ENCODE results near the gene RMND5A.

Gene RMND5A

GRCh38 chr2:86807468-86808275 is 87.6 kb downstream of the RMND5A start:
- no peaks in the 10 kb centered on the region; the same call in 1 of the 2 replicates for H3K27me3 ChIP-seq (ENCODE audit: insufficient read depth, low read depth)
- H3K4me3 ChIP-seq (IDR thresholded peaks at IDR 0.05; ENCODE audit: insufficient read depth, low read depth, low read length): peak overlapping the region; percentile 55
- H3K9ac ChIP-seq: peak overlapping the region; percentile 56
- no peak for TF ChIP-seq CTCF (conservative IDR thresholded peaks at IDR 0.05; ENCODE audit: low read depth, low read length)
- no peaks in the 10 kb centered on the region for H4K20me1 ChIP-seq (ENCODE audit: insufficient read depth)
- H3K79me2 ChIP-seq (ENCODE audit: insufficient read depth, low read depth): no peaks in the 10 kb centered on the region
- no peak overlapping the region; the same call in 1 of the 2 replicates for H3K27ac ChIP-seq
- no peaks in the 10 kb centered on the region for H3K36me3 ChIP-seq (ENCODE audit: insufficient read depth)
- peak overlapping the region; percentile 100 for H2AFZ ChIP-seq (ENCODE audit: low read depth)
- H3K4me2 ChIP-seq: peak overlapping the region; percentile 99
- peaks cover 5% of the 10 kb centered on the region for H3K4me1 ChIP-seq (ENCODE audit: low read depth, poor library complexity, severe bottlenecking)

GRCh38 chr2:86808315-86809161 is 88.4 kb downstream of the RMND5A start:
- H3K9ac ChIP-seq: peak overlapping the region; percentile 56
- peak overlapping the region; percentile 100 for H2AFZ ChIP-seq (ENCODE audit: low read depth)
- no peaks in the 10 kb centered on the region; the same call in 1 of the 2 replicates for H3K27me3 ChIP-seq (ENCODE audit: insufficient read depth, low read depth)
- H3K36me3 ChIP-seq (ENCODE audit: insufficient read depth): no peaks in the 10 kb centered on the region
- H3K4me1 ChIP-seq (ENCODE audit: low read depth, poor library complexity, severe bottlenecking): peaks cover 5% of the 10 kb centered on the region
- peak overlapping the region; percentile 55 for H3K4me3 ChIP-seq (IDR thresholded peaks at IDR 0.05; ENCODE audit: insufficient read depth, low read depth, low read length)
- no peaks in the 10 kb centered on the region for H3K79me2 ChIP-seq (ENCODE audit: insufficient read depth, low read depth)
- TF ChIP-seq CTCF (conservative IDR thresholded peaks at IDR 0.05; ENCODE audit: low read depth, low read length): peak; percentile 94
- H4K20me1 ChIP-seq (ENCODE audit: insufficient read depth): no peaks in the 10 kb centered on the region
- no peak overlapping the region for H3K27ac ChIP-seq
- H3K4me2 ChIP-seq: peak overlapping the region; percentile 99

GRCh38 chr2:86809481-86810121 is 89.5 kb downstream of the RMND5A start:
- no peaks in the 10 kb centered on the region for H3K79me2 ChIP-seq (ENCODE audit: insufficient read depth, low read depth)
- no peak overlapping the region for H3K4me2 ChIP-seq
- no peak overlapping the region for H3K4me3 ChIP-seq (IDR thresholded peaks at IDR 0.05; ENCODE audit: insufficient read depth, low read depth, low read length)
- H3K27me3 ChIP-seq (ENCODE audit: insufficient read depth, low read depth): no peaks in the 10 kb centered on the region; the same call in 1 of the 2 replicates
- H3K4me1 ChIP-seq (ENCODE audit: low read depth, poor library complexity, severe bottlenecking): peaks cover 5% of the 10 kb centered on the region
- no peaks in the 10 kb centered on the region for H4K20me1 ChIP-seq (ENCODE audit: insufficient read depth)
- H2AFZ ChIP-seq (ENCODE audit: low read depth): no peak overlapping the region
- TF ChIP-seq CTCF (conservative IDR thresholded peaks at IDR 0.05; ENCODE audit: low read depth, low read length): no peak
- H3K36me3 ChIP-seq (ENCODE audit: insufficient read depth): no peaks in the 10 kb centered on the region
- H3K27ac ChIP-seq: no peak overlapping the region
- H3K9ac ChIP-seq: no peak overlapping the region

GRCh38 chr2:86815611-86816010 is 95.5 kb downstream of the RMND5A start:
- Histone ChIP-seq H3K79me2 (ENCODE audit: insufficient read depth, low read depth) (no peaks in the 10 kb centered on the region), H3K36me3 (ENCODE audit: insufficient read depth) (no peaks in the 10 kb centered on the region), H2AFZ (ENCODE audit: low read depth) (no peak overlapping the region), H3K27ac (no peak overlapping the region), H3K27me3 (ENCODE audit: insufficient read depth, low read depth) (no peaks in the 10 kb centered on the region), H3K4me2 (no peak overlapping the region), H3K9ac (no peak overlapping the region), H3K4me3 (IDR thresholded peaks at IDR 0.05; ENCODE audit: insufficient read depth, low read depth, low read length) (no peak overlapping the region), H4K20me1 (ENCODE audit: insufficient read depth) (no peaks in the 10 kb centered on the region), H3K4me1 (ENCODE audit: low read depth, poor library complexity, severe bottlenecking) (no peaks in the 10 kb centered on the region)
- TF ChIP-seq CTCF (conservative IDR thresholded peaks at IDR 0.05; ENCODE audit: low read depth, low read length): no peak
